ES-I3 (cell line): ENCODE measurements around the gene ORAI2.
"Not testable (repeated sequence)": the region's sequence is repeated elsewhere in the genome, so short reads cannot be mapped to it uniquely, and the experiment has no call there.

Source experiments
- H3K36me3 ChIP-seq: 2 replicates; pipeline ENCODE4 v1.6.1; 2013; ENCODE audit warnings: mild to moderate bottlenecking, low read length, control low read depth, moderate library complexity; ENCODE audit not compliant: insufficient read depth
- H3K4me1 ChIP-seq: 2 replicates; pipeline ENCODE4 v1.6.1; 2013; ENCODE audit warnings: mild to moderate bottlenecking, control low read depth, low read length; ENCODE audit not compliant: insufficient read depth
- H3K9ac ChIP-seq: 2 replicates; pipeline ENCODE4 v1.6.1; 2013; ENCODE audit warnings: low read depth, mild to moderate bottlenecking, low read length, moderate library complexity
- H3K9me3 ChIP-seq: 2 replicates; pipeline ENCODE4 v1.6.1; 2013; ENCODE audit warnings: mild to moderate bottlenecking, low read length, moderate library complexity; ENCODE audit not compliant: control insufficient read depth, insufficient read depth

The ORAI2 gene

DNA sequence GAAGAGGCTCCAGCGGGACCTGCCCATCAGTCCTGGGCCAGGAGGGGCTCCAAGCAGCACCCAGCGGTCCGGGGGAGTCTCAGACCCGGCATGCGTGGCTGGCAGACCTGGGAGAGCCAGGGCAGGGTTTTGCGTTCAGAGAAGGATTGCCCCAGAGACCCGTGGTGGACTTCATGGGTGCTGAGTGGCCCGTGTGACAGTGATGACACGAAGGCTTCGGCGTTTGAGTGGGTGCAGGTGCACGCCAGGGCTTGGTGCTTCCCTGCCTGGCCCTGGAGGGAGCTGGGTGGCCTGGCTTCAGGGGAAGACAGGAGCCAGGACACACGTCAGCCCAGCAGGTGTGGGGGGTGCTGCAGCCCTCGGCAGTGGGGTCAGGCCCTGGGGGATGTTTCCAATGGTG, 13.9 kb downstream of the ORAI2 start:
- Histone ChIP-seq H3K4me1 (peaks cover 14% of the 10 kb centered on the region; the same call in 1 of the 2 replicates), H3K9ac (no peak overlapping the region), H3K9me3 (no peaks in the 10 kb centered on the region), H3K36me3 (peaks cover 3% of the 10 kb centered on the region; the same call in 1 of the 2 replicates)

GRCh38 chr7:102449136-102449535, 15.8 kb downstream of the ORAI2 start:
- peaks cover 3% of the 10 kb centered on the region; the same call in 1 of the 2 replicates for H3K36me3 ChIP-seq
- peaks cover 14% of the 10 kb centered on the region; the same call in 1 of the 2 replicates for H3K4me1 ChIP-seq
- H3K9ac ChIP-seq = no peak overlapping the region
- H3K9me3 ChIP-seq = no peaks in the 10 kb centered on the region

- Histone ChIP-seq H3K9ac (no peak overlapping the region), H3K36me3 (no peaks in the 10 kb centered on the region; the same call in 1 of the 2 replicates), H3K4me1 (peaks cover 14% of the 10 kb centered on the region; the same call in 1 of the 2 replicates), H3K9me3 (no peaks in the 10 kb centered on the region)
These were observed 16.9 kb downstream of the ORAI2 start for GRCh38 chr7:102450242-102450641.

DNA sequence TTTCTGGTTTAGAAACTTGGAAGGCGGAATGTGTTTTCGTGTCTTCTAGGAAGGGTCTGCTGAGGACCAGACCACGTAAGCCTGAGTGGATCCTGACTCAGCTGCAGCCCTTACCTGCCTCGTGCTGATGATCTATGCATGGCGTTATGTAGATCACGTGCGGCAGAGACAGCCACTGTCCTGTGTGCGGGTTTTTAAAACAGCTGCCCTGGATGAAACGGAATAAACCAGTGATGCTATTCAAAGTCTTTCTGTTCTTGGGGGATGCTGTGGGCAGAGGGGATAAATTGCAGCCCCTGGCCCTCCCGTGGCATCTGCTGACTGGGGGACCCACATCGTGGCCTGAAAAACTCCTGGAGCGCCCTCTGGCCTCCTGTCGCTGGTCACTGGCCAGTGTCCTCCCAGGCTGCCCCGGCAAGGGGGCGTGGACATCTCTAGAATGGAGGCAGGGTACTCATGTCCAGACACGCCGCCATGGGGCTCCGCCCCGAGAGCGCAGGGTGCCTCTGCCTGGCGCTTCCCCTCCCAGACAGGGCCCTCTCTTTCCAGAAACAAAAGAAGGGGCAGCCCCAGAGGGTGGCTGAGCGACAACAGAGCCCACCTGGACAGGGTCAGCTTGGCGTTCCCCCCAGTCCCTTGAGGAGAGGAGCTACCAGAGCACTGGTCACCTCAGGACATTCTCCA, 18.1 kb downstream of the ORAI2 start:
- Histone ChIP-seq H3K9me3 (no peaks in the 10 kb centered on the region), H3K4me1 (peaks cover 14% of the 10 kb centered on the region; the same call in 1 of the 2 replicates), H3K36me3 (0 out of 2 replicates have a peak, but pooled peaks cover 3% of the 10 kb centered on the region), H3K9ac (no peak overlapping the region)

DNA sequence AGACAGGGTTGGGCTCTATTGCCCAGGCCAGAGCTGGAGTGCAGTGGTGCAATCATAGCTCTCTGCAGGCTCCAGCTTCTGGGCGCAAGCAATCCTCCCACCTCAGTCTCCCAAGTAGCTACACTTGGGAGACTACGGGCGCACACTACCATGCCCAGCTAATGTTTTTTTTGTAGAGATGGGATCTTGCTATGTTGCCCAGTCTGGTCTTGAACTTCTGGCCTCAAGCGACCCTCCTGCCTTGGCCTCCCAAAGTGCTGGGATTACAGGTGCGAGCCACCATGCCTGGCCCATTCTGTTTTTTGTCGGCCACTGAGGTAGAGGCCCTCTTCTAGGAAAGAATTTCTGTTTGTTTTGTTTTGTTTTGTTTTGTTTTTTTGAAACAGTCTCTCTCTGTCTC, 19.1 kb downstream of the ORAI2 start:
- Histone ChIP-seq H3K9me3 (no peaks in the 10 kb centered on the region), H3K9ac (no peak overlapping the region), H3K36me3 (peaks cover 6% of the 10 kb centered on the region; the same call in 1 of the 2 replicates), H3K4me1 (peaks cover 14% of the 10 kb centered on the region; the same call in 1 of the 2 replicates)

DNA sequence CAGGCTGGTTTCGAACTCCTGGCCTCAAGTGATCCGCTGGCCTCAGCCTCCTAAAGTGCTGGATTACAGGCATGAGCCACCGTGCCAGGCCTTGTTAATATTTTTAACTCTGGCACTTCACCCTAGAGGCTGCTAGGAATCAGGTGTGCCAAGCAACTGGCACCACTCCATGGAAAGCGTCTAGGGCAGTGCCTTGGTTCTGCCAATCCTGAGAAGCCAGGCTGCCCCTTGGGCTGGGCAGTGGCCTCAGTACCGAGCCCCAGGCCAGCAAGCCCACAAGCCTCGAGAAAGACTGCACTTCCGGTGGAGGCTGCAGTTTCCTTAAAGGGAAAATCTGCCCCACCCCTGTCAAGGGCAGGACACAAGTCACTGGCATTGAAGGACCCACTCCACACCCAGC, 19.9 kb downstream of the ORAI2 start:
- peaks cover 10% of the 10 kb centered on the region; the same call in 1 of the 2 replicates for H3K36me3 ChIP-seq
- peaks cover 7% of the 10 kb centered on the region; the same call in 1 of the 2 replicates for H3K4me1 ChIP-seq
- no peaks in the 10 kb centered on the region for H3K9me3 ChIP-seq
- no peak overlapping the region for H3K9ac ChIP-seq

GRCh38 chr7:102454468-102454867, 21.1 kb downstream of the ORAI2 start:
- peaks cover 13% of the 10 kb centered on the region; the same call in 1 of the 2 replicates for H3K36me3 ChIP-seq
- H3K9me3 ChIP-seq = no peaks in the 10 kb centered on the region
- no peak overlapping the region for H3K9ac ChIP-seq
- H3K4me1 ChIP-seq = peaks cover 7% of the 10 kb centered on the region; the same call in 1 of the 2 replicates

DNA sequence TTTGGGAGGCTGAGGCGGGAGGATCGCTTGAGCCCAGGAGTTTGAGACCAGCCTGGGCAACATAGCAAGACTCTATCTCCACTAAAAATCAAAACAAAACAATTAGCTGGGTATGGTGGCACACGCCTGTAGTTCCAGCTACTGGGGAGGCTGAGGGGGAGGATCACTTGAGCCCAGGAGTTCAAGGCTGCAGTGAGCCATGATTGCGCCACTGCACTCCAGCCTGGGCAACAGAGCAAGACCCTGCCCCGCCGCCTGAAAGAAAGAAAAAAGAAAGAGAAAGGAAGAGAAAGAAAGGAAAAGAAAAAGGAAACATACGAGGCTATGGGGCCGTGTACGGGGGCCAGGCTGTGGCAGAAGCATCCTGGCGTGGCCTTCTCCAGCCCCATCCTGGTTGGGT, 21.6 kb downstream of the ORAI2 start:
- not testable (repeated sequence) for H3K9me3 ChIP-seq, H3K4me1 ChIP-seq, H3K9ac ChIP-seq
- H3K36me3 ChIP-seq = peaks cover 15% of the 10 kb centered on the region; the same call in 1 of the 2 replicates

DNA sequence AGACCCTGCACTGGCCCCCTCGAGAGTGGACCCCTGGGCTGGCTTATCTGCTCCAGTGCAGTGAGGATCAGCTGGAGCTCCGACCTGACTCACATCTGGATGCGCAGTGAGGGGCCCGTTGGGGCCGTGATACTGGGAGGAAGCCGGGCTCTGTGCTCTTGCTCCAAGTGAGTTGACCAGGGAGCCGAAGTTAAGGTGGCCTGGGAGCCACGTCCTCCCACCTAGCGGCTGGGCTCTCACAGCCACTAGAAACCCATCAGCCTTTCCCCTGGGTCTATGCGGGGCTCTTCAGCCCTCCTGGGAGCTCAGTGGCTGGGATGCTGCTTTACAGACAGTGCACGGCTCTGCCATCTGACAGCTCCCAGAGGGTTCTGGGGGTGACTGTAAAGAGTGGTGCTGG, 22.2 kb downstream of the ORAI2 start:
- peaks cover 15% of the 10 kb centered on the region; the same call in 1 of the 2 replicates for H3K36me3 ChIP-seq
- peaks cover 7% of the 10 kb centered on the region; the same call in 1 of the 2 replicates for H3K4me1 ChIP-seq
- no peak overlapping the region for H3K9ac ChIP-seq
- H3K9me3 ChIP-seq = no peaks in the 10 kb centered on the region

GRCh38 chr7:102456327-102456726, 23.0 kb downstream of the ORAI2 start:
- Histone ChIP-seq H3K4me1 (peaks cover 6% of the 10 kb centered on the region; the same call in 1 of the 2 replicates), H3K9me3 (no peaks in the 10 kb centered on the region), H3K9ac (no peak overlapping the region), H3K36me3 (peaks cover 15% of the 10 kb centered on the region; the same call in 1 of the 2 replicates)

GRCh38 chr7:102457352-102457924, 24.1 kb downstream of the ORAI2 start:
- no peaks in the 10 kb centered on the region for H3K9me3 ChIP-seq
- H3K4me1 ChIP-seq = no peaks in the 10 kb centered on the region; the same call in 1 of the 2 replicates
- H3K9ac ChIP-seq = no peak overlapping the region
- H3K36me3 ChIP-seq = peaks cover 15% of the 10 kb centered on the region; the same call in 1 of the 2 replicates

DNA sequence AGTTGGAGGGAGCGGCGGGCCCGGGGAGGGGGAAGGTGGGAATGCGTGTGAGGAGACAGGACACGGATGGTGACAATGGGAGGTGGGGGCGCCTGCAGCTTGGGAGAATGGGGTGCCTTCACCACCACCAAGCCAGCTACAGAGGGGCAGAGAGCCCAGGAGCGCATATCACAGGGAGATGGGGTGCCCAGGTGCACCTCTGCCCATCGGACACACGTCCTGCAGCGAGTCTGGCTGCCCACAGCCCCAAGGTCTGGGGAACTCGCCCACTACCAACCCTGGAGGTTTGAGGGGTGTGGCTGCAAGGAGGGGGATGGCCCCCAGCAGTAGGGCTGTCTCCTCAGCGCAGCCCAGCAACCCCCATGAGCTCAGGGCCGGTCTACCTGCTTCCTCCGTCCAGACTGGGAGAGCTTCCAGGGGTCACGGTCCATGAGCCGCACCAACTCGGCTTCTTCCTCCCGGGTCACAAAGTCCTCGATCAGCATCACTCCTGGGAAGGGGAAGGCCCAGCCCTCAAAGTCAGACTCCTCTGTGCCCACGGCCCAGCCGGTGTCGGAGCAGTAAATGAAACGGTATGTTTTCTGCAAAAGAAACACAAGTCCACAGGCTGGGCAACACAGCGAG, 26.0 kb downstream of the ORAI2 start:
- H3K36me3 ChIP-seq = peaks cover 15% of the 10 kb centered on the region; the same call in 1 of the 2 replicates

DNA sequence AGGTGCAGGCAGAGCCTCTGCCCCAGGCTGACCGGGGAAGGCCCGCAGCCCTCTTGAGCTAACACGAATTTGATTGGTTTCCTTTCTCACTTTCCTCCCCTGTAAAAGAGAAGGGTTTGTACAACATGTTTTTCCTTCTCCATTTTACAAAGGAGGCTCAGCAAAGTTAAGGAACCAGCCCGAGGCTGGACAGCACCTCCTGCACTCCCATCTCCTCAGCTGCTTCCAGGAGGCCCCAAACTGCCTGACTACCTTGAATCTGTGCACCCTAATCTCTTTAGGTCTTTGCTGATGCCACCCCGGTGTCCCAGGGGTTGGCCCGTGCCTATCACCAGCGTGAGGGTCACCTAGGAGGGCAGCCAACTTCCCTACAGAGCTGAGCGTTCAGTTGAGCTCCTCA, 27.1 kb downstream of the ORAI2 start:
- H3K9me3 ChIP-seq = no peaks in the 10 kb centered on the region
- H3K4me1 ChIP-seq = no peaks in the 10 kb centered on the region; the same call in 1 of the 2 replicates
- peaks cover 15% of the 10 kb centered on the region; the same call in 1 of the 2 replicates for H3K36me3 ChIP-seq
- H3K9ac ChIP-seq = no peak overlapping the region

More for the DNA sequence above, 26.0 kb downstream of the ORAI2 start:
- H3K9ac ChIP-seq = no peak overlapping the region
- no peaks in the 10 kb centered on the region for H3K9me3 ChIP-seq
- H3K4me1 ChIP-seq = no peaks in the 10 kb centered on the region; the same call in 1 of the 2 replicates

DNA sequence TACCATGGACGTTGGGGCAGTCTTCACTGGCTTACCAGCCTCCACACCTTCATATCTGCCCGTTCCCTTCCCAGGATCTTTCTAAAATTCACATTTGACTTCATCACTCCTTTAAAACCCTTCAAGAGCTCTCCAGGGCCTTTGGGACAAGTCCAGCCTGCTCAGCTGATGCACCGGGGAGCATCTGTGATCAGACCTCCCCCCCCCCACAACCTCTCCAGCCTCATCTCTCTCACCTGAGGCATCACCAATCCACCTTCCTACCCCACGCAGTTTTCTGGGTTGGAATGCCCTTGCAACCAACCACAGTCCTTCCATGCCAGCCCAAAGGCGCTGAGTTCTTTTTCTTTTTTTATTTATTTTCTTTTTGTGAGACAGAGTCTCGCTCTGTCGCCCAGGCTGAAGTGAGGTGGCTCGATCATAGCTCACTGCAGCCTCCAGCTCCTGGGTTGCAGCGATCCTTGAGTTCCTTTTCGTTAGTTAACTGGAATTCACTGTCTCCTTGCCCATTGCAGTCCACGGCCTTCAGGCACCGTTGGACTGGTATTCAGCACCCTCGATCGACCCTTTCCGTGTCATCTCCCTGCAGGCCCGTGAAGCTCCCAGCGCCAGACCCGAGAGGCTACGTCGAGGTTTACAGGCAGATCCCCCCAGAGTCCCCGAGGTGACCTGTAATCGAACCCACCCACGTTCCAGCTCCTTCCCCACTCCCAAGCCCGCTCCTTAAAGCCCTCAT, 30.6 kb downstream of the ORAI2 start:
- Histone ChIP-seq H3K9ac (peak overlapping the region; percentile 85), H3K4me1 (no peaks in the 10 kb centered on the region; the same call in 1 of the 2 replicates), H3K9me3 (no peaks in the 10 kb centered on the region), H3K36me3 (peaks cover 3% of the 10 kb centered on the region; the same call in 1 of the 2 replicates)
